IPS-18c (cell line): Measurements from ENCODE around the gene ZNF423.

Experiments
- H3K4me3 ChIP-seq: 2 replicates; pipeline ENCODE4 v1.7.0; 2013; ENCODE audit warnings: low read depth, mild to moderate bottlenecking, low read length, moderate library complexity; ENCODE audit not compliant: insufficient read depth
- H3K9me3 ChIP-seq: one replicate; pipeline ENCODE4 v1.6.1; 2013; ENCODE audit warnings: mild to moderate bottlenecking, low read length, moderate library complexity; ENCODE audit not compliant: control insufficient read depth, insufficient read depth

The ZNF423 gene

GRCh38 chr16:49854796-49855203 is 1.1 kb downstream of the ZNF423 start:
- peak overlapping the region; percentile 75 for H3K4me3 ChIP-seq
- peaks cover 2% of the 10 kb centered on the region for H3K9me3 ChIP-seq

- H3K4me3 ChIP-seq: peak overlapping the region; percentile 75
- peaks cover 2% of the 10 kb centered on the region for H3K9me3 ChIP-seq
These were observed 1.6 kb downstream of the ZNF423 start for GRCh38 chr16:49854188-49854795.

- peaks cover 2% of the 10 kb centered on the region for H3K9me3 ChIP-seq
- no peak overlapping the region for H3K4me3 ChIP-seq
These were observed 3.6 kb downstream of the ZNF423 start for GRCh38 chr16:49852279-49852678.

DNA sequence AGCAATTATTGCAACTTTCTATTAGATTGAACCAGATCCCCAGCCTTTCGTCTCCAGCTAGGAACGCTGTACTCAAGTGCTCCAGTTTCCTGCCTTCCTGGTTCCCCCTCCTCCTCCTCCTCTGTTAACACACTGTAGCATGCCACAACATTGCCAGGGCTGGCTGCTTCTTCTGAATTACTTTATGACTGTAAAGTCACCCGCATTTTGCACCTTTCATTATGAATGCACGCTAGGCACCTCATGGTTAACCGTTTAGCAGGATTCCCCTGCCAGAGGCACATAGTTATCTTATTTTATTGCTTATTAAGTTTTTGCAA is 4.5 kb downstream of the ZNF423 start:
- 0 out of 2 replicates have a peak overlapping the region, but pooled peaks have one; percentile 24 for H3K4me3 ChIP-seq
- peaks cover 2% of the 10 kb centered on the region for H3K9me3 ChIP-seq

- Histone ChIP-seq H3K9me3 (peaks cover 2% of the 10 kb centered on the region), H3K4me3 (0 out of 2 replicates have a peak overlapping the region, but pooled peaks have one; percentile 24)
These were observed 5.1 kb downstream of the ZNF423 start for GRCh38 chr16:49850558-49851467.

- Histone ChIP-seq H3K9me3 (peaks cover 2% of the 10 kb centered on the region), H3K4me3 (no peak overlapping the region)
These were observed 6.2 kb downstream of the ZNF423 start for GRCh38 chr16:49849754-49850108.

DNA sequence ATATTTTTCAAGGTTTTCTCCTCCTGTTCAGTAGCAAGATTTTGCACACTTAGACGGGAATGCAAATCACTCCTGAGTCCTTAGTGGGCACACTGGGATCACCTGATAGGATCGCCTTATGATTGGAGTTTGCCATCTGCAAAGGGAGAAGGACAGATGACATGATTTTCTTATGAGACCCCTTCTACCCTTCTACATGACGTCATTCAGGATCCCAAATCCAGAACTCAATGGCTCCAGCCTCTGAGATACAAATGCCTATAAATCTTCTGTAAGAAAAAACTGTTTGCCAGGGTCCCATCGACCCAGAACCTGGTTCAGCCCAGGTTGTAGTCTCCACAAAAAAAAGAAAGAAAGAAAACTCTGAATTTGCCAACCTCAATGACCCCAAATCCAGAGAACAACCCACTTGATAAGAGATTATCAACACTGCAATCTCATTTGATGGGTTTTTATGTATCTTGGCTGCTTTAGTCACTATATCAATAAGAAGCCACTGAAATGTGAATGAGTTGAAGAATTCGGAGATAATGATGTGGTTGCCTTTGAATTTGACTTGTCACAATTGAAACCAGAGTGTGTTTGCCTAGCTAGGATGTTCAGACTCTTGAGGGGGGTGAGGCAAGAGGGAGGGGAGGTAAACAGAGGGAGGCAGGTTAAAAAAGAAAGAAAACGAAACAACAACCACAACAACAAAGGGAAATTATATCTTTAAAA is 6.7 kb downstream of the ZNF423 start:
- peaks cover 2% of the 10 kb centered on the region for H3K9me3 ChIP-seq

DNA sequence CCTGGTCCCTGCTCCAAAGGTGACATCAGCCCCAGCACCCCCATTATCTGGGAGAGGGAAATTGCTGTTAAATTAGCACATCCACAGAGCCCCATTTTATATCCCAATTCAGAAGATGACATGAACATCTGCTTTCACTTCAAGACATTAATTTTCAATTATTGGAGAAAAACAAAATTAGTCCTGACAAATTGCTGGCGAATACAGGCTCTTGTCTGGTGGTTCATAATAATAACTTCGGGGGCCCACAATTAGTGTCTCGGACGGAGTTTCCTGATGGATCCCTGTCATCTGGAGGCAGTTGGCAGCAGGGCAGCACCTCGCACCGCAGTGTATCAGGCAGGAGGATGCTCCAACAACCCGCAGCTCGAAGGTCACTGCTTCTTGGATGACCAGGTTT is 7.4 kb downstream of the ZNF423 start:
- Histone ChIP-seq H3K9me3 (no peaks in the 10 kb centered on the region), H3K4me3 (no peak overlapping the region)

More for the DNA sequence above, 6.7 kb downstream of the ZNF423 start:
- no peak overlapping the region for H3K4me3 ChIP-seq

GRCh38 chr16:49846800-49847199 is 9.1 kb downstream of the ZNF423 start:
- H3K9me3 ChIP-seq: no peaks in the 10 kb centered on the region
- no peak overlapping the region for H3K4me3 ChIP-seq

DNA sequence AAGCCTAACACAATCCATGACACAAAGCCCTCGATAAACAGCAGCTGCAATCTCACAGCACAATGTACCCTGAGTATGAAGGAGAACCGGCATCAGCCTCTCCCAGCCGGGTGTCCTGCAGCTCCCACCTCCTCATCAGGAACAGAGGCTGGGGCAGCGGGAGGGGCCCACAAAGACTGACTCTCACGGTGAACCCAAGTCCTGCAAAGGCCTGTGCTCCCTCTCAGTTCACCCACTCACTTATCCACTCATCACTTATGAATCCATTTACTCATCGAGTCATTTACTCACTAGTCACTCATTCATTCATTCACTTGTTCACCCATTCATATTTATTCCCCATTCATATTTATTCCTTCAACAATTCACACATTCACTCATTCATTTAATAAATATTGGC is 11.6 kb downstream of the ZNF423 start:
- H3K4me3 ChIP-seq: no peak overlapping the region
- H3K9me3 ChIP-seq: no peaks in the 10 kb centered on the region

DNA sequence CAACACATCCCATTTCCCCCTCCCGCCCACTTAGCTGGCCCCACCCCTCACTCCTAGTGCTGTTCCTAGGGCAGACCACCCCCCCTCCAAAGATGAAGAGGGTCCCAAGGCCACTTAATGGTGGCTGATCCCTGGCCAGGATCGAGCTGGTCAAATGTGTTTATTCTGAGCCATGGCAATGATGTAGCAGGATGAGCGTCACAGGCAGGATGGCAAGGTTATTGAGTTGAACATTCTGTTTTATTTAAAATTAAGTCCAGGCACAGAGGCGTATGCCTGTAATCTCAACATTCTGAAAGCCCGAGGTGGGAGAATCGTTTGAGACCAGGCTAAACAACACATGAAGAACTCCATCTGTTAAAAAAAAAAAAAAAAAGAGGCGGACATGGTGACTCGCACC is 12.2 kb downstream of the ZNF423 start:
- Histone ChIP-seq H3K9me3 (no peaks in the 10 kb centered on the region), H3K4me3 (no peak overlapping the region)

GRCh38 chr16:49842972-49843371 is 12.9 kb downstream of the ZNF423 start:
- no peak overlapping the region for H3K4me3 ChIP-seq
- no peaks in the 10 kb centered on the region for H3K9me3 ChIP-seq

DNA sequence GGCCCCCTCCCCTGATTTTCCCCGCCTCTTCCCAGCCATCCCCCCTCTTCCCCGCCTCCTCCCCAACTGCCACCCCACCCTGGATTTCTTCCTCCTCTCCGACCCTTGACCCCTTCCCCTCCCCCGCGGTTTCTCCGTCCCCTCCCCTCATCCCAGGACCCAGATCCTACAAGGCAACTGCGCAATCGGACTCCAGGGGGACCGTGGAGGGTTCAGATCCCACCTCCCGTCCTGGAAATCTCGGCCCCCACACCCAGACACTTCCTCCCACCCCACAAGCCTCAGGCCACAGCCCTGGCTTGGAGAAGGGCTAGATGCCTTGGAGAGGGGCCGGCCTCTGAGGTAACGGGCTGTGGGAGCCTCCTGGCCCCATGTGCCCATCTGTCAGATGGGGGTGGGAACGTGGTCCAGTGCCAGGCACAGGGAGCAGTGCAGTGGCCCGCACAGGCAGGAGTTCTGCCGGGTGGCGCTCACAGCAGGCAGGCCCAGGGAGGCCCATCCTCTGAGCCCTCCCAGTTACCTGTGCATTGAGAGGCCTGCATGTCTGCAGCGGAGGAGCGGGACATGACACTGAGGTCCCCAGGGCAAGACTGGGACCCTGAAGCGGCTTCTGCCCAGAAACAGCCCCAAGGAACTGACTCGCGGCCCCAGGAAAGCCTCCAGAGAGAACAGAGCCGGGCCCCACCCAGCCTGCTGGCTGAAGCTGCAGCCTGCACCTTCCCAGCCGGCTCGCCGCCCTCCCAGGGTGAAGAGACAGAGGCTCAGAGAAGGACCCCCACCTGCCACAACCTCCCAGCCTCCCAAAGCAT is 16.7 kb downstream of the ZNF423 start:
- Histone ChIP-seq H3K9me3 (no peaks in the 10 kb centered on the region), H3K4me3 (peak overlapping the region; percentile 52)

DNA sequence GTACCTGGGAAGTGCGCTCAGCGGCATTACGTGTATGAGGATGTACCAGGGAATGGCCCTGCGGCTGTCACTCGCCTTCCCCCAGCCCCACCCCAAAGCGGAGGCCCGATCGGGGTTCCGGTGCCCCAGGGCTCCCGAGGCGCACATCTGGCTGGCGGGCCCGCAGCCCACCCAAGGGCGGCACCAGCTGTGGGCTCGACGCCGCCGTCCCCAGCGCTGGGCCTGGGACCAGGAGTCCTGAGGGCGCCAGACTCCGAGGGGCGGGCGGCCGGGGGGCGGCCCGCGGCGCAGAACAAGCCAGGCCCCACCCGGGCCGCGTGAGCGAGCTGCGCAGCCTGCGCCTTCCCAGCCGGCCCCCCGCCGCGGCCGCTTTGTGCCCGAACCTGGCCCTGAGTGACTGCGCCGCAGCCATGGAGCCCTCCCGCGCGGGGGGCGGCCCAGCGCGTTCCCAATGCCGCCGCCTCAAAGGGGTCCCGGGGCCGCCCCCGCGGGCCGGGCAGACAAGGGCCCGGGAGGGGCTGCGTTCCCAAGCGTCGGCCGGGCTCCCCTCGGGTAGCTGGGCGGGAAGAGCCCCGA is 17.4 kb downstream of the ZNF423 start:
- H3K4me3 ChIP-seq: peak overlapping the region; percentile 52
- H3K9me3 ChIP-seq: no peaks in the 10 kb centered on the region

DNA sequence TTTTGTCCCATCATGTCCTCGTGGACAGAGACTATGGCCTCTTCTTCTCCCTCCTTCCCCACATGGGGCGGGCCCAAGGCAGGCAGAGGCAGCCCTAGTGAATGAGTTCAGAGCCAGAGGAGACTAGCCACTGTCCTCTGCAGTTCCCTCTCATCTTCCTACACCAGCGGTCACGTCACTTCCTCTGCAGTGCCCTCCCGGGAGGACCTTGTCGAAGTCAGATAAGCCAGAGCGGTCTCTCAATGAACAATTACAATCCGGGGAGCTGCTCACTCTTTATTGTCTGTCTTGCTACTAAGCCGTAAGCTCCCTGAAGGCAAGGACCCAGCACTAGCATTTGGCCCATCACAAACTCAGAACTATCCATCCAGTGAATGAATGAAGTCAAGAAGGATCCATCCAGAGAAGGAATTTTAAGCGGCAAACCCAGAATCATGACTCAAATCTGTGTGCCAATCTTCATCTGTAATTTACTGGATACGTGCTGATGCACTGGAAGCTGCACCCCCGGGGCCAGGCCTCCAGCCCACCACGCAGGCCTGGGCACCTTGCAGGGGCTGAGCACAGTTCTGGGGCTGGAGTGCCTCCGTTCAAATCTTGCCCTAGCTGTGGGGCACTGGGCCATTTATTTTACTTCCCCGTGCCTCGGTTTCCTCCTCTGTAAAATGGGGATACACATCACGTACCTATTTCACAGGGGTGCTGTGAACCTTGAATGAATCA is 18.1 kb downstream of the ZNF423 start:
- peak overlapping the region; percentile 52 for H3K4me3 ChIP-seq

DNA sequence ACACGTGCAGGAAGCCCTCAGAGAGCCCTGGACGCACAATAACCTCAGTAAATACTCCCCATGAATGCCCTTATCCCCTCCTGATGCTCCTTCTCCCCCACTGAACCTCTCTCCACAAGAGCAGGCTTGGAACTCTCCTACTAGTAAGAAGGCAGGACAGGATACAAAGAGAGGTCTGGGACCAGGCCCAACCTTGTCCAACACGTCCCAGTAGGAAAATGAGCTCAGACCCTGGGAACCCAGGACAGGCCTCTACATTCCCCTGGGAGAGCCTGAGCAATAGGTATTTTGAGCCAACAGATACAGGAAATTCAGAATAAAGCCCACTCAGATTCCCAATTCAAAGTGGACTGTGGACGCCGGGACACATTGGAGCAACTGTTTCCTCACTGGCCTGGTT is 19.2 kb downstream of the ZNF423 start:
- Histone ChIP-seq H3K4me3 (no peak overlapping the region; the same call in 1 of the 2 replicates), H3K9me3 (no peaks in the 10 kb centered on the region)

More for the DNA sequence above, 18.1 kb downstream of the ZNF423 start:
- H3K9me3 ChIP-seq: no peaks in the 10 kb centered on the region
